PC-3 (cell line): ENCODE results near the gene SPAG6. TPM values are rescaled to one million over a fixed set of nuclear protein-coding genes. Genes with fewer than 3 reads are reported as not detected.

Experiments used
- ATAC-seq: fragments of 200-7000 bp; cut with Tn5 transposase; 2 replicates; pipeline ENCODE4 v1.9.1; 2020; ENCODE audit warnings: mild to moderate bottlenecking, moderate library complexity
- BruUV-seq: library from RNA; stranded (reverse); fragments of 400-500 nt; replicated peaks from 2 replicates; lab custom pipeline; 2021; lab: Mats Ljungman, UMichigan
- CTCF ChIA-PET: fragments of 300-600 bp; sonication (Branson Sonifier 250); formaldehyde crosslinking; loops from one replicate; lab custom pipeline; 2022; ENCODE audit warnings: antibody characterized with exemption; lab: Charles Lee
- POLR2A ChIA-PET: fragments of 300-600 bp; sonication (Branson Sonifier 250); formaldehyde crosslinking; loops from one replicate; lab custom pipeline; 2022; ENCODE audit warnings: antibody characterized with exemption; ENCODE audit not compliant: unreplicated experiment; lab: Charles Lee
- DNase-seq: peaks from one replicate; pipeline ENCODE4 v3.0.0-alpha.2; 2015
- H2AFZ ChIP-seq: fragments of 300-600 bp; sonication (generic); 2 replicates; pipeline ENCODE4 v1.6.0; 2016; ENCODE audit warnings: antibody characterized with exemption, low read length
- H3F3A ChIP-seq: fragments of 300-600 bp; sonication (generic); one replicate; pipeline ENCODE4 v1.6.0; 2017; ENCODE audit warnings: antibody characterized with exemption, low read length, control low read depth, mild to moderate bottlenecking; ENCODE audit not compliant: unreplicated experiment
- H3K27ac ChIP-seq: fragments of 300-600 bp; sonication (generic); 2 replicates; pipeline ENCODE4 v1.5.1; 2016; ENCODE audit warnings: mild to moderate bottlenecking, low read length
- H3K27me3 ChIP-seq: fragments of 300-600 bp; sonication (generic); 2 replicates; pipeline ENCODE4 v1.6.1; 2016; ENCODE audit warnings: low read length, mixed read lengths
- H3K36me3 ChIP-seq: fragments of 300-600 bp; sonication (generic); 2 replicates; pipeline ENCODE4 v1.6.1; 2016; ENCODE audit warnings: low read depth, mixed run types, low read length, mixed read lengths
- H3K4me1 ChIP-seq: fragments of 300-600 bp; sonication (generic); 2 replicates; pipeline ENCODE4 v1.5.1; 2016; ENCODE audit warnings: low read length; ENCODE audit not compliant: insufficient read depth
- H3K4me2 ChIP-seq: fragments of 300-600 bp; sonication (generic); 2 replicates; pipeline ENCODE4 v1.6.0; 2016; ENCODE audit warnings: low read length
- H3K4me3 ChIP-seq: fragments of 300-600 bp; sonication (generic); 2 replicates; pipeline ENCODE4 v1.5.1; 2016; ENCODE audit warnings: mild to moderate bottlenecking, low read length, mixed read lengths
- H3K79me2 ChIP-seq: fragments of 300-600 bp; sonication (generic); 2 replicates; pipeline ENCODE4 v1.6.1; 2017; ENCODE audit warnings: low read length, mixed read lengths
- H3K9ac ChIP-seq: fragments of 300-600 bp; sonication (generic); 2 replicates; pipeline ENCODE4 v1.6.0; 2016; ENCODE audit warnings: mild to moderate bottlenecking, low read length
- H3K9me2 ChIP-seq: fragments of 300-600 bp; sonication (generic); replicated peaks from 2 replicates; pipeline ENCODE4 v1.6.1; 2016; ENCODE audit warnings: mixed run types, low read length, mixed read lengths
- H3K9me3 ChIP-seq: fragments of 300-600 bp; sonication (generic); 2 replicates; pipeline ENCODE4 v1.6.1; 2016; ENCODE audit warnings: low read length, mixed read lengths
- H4K20me1 ChIP-seq: fragments of 300-600 bp; sonication (generic); 2 replicates; pipeline ENCODE4 v1.6.1; 2016; ENCODE audit warnings: low read length, mixed read lengths
- CTCF ChIP-seq: fragments of 300-600 bp; sonication (generic); conservative IDR thresholded peaks from 2 replicates; pipeline ENCODE4 v1.5.1; 2017; ENCODE audit warnings: antibody characterized with exemption, low read depth, mild to moderate bottlenecking, low read length
- EZH2 ChIP-seq: fragments of 300-600 bp; sonication (generic); IDR thresholded peaks from one replicate; pipeline ENCODE4 v1.6.1; 2017; ENCODE audit warnings: antibody characterized with exemption, mild to moderate bottlenecking, low read length; ENCODE audit not compliant: unreplicated experiment
- EZH2phosphoT487 ChIP-seq: fragments of 300-600 bp; sonication (generic); IDR thresholded peaks from 2 replicates; pipeline ENCODE4 v1.6.1; 2018; ENCODE audit warnings: mild to moderate bottlenecking, antibody characterized with exemption, low read length, borderline replicate concordance
- intact Hi-C: fragments of 100-400 bp; cut with micrococcal nuclease; formaldehyde crosslinking; loops from 2 replicates; pipeline ENCODE4 v1.9.0; 2023
- total RNA-seq: library from RNA; depleted of rRNA; stranded (reverse); fragments of >200 nt; gene quantifications from 2 replicates; pipeline ENCODE4 v1.2.3, GENCODE V29; 2014

SPAG6 gene
- total RNA-seq, 1 experiment from 2014 or later = 0.04 TPM

DNA sequence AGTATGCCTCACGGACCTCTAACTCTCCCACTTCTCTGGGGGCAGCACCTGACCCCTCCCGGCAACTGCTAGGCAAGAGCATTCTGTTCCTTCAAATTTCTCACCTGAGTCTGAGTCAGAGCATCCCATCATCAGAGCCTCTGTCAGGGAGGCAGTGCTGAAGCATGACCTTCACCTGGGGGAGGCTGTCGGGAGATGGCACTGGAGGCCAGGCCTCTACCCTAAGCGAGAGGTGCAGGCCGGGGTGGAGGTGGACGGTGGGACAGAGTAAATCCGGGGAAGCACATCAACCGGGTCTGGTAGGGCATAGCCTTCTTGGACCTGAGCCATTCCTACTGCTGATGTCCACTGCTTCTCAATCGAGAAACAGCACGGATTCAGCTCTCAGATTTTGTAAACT is 90.4 kb downstream of the SPAG6 start:
- Histone ChIP-seq H4K20me1 (no peaks in the 10 kb centered on the region), H3K4me1 (peaks cover 51% of the 10 kb centered on the region), H3K9me3 (no peaks in the 10 kb centered on the region), H3K79me2 (peaks cover 41% of the 10 kb centered on the region), H3K4me2 (peak overlapping the region; percentile 98), H3K36me3 (no peaks in the 10 kb centered on the region), H3K27me3 (no peaks in the 10 kb centered on the region), H2AFZ (no peak overlapping the region), H3K9me2 (no peaks in the 10 kb centered on the region), H3K4me3 (peak overlapping the region; percentile 45; the same call in 1 of the 2 replicates), H3F3A (peaks cover 12% of the 10 kb centered on the region), H3K9ac (peak overlapping the region; percentile 100; the same call in 1 of the 2 replicates), H3K27ac (peak overlapping the region; percentile 95)
- ATAC-seq (no peak), DNase-seq (peak; percentile 16)
- no peak for TF ChIP-seq EZH2
- no peak for TF ChIP-seq CTCF
- TF ChIP-seq EZH2phosphoT487 = no peak
- intact Hi-C loops = loop anchor here (2.0 to 5.0 kb wide), 3 partner anchors 117 to 277 kb away; partner anchors contain the start of gene PIP4K2A
- BruUV-seq = no TSS peak
- ChIA-PET CTCF (no interaction called here), POLR2A (no interaction called here)

DNA sequence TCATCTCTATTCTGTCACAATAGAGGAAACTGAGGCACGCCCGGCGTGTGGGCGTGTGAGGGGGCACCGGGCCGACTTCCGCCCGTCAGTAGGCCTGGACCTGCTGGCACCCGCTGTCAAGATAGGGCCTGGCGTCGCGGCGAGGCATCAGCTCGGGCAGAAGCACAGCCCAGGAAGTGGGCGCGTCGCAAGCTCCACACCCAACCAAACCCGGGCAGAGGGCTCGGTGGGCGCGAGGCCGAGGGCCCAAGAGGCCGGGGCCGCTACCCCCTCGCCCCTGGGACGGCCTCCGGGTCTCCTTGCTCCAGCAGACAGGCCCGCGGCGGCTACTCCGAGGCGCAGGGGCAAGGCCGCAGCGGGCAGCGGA is 91.2 kb downstream of the SPAG6 start:
- peak overlapping the region; percentile 100 for H3K9ac ChIP-seq
- peaks cover 12% of the 10 kb centered on the region for H3F3A ChIP-seq
- H3K36me3 ChIP-seq = no peaks in the 10 kb centered on the region
- no peaks in the 10 kb centered on the region for H3K9me3 ChIP-seq
- no peaks in the 10 kb centered on the region for H3K9me2 ChIP-seq
- CTCF ChIA-PET = interaction anchor here (0.7 kb wide), 1 partner anchor 533 kb away, joined by 3 read pairs; no protein-coding TSS in a partner anchor
- POLR2A ChIA-PET = interaction anchor here (0.6 to 0.9 kb wide), 2 partner anchors 114 to 276 kb away, joined by 3 to 4 read pairs; no protein-coding TSS in a partner anchor
- TF ChIP-seq EZH2 = no peak
- no peak for TF ChIP-seq CTCF
- no peak for TF ChIP-seq EZH2phosphoT487
- H3K27ac ChIP-seq = peak overlapping the region; percentile 95
- peaks cover 50% of the 10 kb centered on the region for H3K4me1 ChIP-seq
- peak; percentile 8 for ATAC-seq
- peaks cover 41% of the 10 kb centered on the region for H3K79me2 ChIP-seq
- peak overlapping the region; percentile 71 for H2AFZ ChIP-seq
- H3K4me2 ChIP-seq = peak overlapping the region; percentile 98
- no peak for DNase-seq
- BruUV-seq = no TSS peak
- H3K27me3 ChIP-seq = no peaks in the 10 kb centered on the region
- H4K20me1 ChIP-seq = no peaks in the 10 kb centered on the region
- intact Hi-C loops = loop anchor here (2.0 to 5.0 kb wide), 3 partner anchors 116 to 276 kb away; partner anchors contain the start of gene PIP4K2A
- H3K4me3 ChIP-seq = peak overlapping the region; percentile 93
